HL-60 (cell line): ENCODE results near the gene LEPROT.

Source experiments
- GABPA ChIP-seq: IDR thresholded peaks from 2 replicates; pipeline ENCODE4 v1.6.1; 2012; ENCODE audit warnings: low read depth
- POLR2AphosphoS5 ChIP-seq: IDR thresholded peaks from 2 replicates; pipeline ENCODE4 v1.6.1; 2012; ENCODE audit warnings: low read depth
- SPI1 ChIP-seq: IDR thresholded peaks from 2 replicates; pipeline ENCODE4 v1.6.1; 2012; ENCODE audit warnings: low read depth, mild to moderate bottlenecking, borderline replicate concordance
- TF ChIP-seq, protein P1 (sequence below): IDR thresholded peaks from one replicate; pipeline ENCODE4 v1.5.1; 2011; ENCODE audit warnings: low read length, control low read depth, inconsistent platforms; ENCODE audit not compliant: insufficient read depth
- TF ChIP-seq, protein P2 (sequence below): IDR thresholded peaks from 2 replicates; pipeline ENCODE4 v1.6.1; 2012; ENCODE audit warnings: low read depth; ENCODE audit not compliant: insufficient replicate concordance

DNA sequence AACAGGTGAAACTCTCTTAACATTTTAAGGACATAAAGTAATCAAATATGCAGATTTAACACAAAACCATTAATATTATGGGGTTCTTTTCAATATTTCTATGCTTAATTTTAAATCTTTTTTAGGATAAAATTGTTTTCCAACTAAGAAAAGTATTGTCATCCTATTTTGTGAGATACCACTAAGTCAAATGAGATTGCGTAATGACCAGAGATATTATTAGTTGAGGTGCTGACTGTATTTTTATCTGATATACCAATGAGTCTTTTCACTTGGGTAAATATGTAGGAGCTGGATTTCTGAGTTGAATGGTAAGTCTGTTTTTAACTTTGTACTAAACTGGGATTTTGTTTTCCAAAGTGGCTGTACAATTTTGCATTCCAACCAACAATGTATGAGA, 25.4 kb downstream of the LEPROT start:
- TF ChIP-seq, protein P1, sequence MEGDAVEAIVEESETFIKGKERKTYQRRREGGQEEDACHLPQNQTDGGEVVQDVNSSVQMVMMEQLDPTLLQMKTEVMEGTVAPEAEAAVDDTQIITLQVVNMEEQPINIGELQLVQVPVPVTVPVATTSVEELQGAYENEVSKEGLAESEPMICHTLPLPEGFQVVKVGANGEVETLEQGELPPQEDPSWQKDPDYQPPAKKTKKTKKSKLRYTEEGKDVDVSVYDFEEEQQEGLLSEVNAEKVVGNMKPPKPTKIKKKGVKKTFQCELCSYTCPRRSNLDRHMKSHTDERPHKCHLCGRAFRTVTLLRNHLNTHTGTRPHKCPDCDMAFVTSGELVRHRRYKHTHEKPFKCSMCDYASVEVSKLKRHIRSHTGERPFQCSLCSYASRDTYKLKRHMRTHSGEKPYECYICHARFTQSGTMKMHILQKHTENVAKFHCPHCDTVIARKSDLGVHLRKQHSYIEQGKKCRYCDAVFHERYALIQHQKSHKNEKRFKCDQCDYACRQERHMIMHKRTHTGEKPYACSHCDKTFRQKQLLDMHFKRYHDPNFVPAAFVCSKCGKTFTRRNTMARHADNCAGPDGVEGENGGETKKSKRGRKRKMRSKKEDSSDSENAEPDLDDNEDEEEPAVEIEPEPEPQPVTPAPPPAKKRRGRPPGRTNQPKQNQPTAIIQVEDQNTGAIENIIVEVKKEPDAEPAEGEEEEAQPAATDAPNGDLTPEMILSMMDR: no peak
- TF ChIP-seq POLR2AphosphoS5 (no peak), GABPA (no peak), SPI1 (no peak)
- TF ChIP-seq, protein P2, sequence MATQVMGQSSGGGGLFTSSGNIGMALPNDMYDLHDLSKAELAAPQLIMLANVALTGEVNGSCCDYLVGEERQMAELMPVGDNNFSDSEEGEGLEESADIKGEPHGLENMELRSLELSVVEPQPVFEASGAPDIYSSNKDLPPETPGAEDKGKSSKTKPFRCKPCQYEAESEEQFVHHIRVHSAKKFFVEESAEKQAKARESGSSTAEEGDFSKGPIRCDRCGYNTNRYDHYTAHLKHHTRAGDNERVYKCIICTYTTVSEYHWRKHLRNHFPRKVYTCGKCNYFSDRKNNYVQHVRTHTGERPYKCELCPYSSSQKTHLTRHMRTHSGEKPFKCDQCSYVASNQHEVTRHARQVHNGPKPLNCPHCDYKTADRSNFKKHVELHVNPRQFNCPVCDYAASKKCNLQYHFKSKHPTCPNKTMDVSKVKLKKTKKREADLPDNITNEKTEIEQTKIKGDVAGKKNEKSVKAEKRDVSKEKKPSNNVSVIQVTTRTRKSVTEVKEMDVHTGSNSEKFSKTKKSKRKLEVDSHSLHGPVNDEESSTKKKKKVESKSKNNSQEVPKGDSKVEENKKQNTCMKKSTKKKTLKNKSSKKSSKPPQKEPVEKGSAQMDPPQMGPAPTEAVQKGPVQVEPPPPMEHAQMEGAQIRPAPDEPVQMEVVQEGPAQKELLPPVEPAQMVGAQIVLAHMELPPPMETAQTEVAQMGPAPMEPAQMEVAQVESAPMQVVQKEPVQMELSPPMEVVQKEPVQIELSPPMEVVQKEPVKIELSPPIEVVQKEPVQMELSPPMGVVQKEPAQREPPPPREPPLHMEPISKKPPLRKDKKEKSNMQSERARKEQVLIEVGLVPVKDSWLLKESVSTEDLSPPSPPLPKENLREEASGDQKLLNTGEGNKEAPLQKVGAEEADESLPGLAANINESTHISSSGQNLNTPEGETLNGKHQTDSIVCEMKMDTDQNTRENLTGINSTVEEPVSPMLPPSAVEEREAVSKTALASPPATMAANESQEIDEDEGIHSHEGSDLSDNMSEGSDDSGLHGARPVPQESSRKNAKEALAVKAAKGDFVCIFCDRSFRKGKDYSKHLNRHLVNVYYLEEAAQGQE: no peak
